Activated CD8-positive, alpha-beta memory T cell treated with anti-CD3 and anti-CD28 coated beads for 48 hours (primary cell): ENCODE data around the gene CYP2W1.

Source experiments
- DNase-seq, 3 experiments: peaks; one replicate each; pipeline ENCODE4 v3.0.0-alpha.2; 2020; ENCODE audit warnings: low read depth in 2 of 3, low spot score in 2 of 3

Gene CYP2W1

DNA sequence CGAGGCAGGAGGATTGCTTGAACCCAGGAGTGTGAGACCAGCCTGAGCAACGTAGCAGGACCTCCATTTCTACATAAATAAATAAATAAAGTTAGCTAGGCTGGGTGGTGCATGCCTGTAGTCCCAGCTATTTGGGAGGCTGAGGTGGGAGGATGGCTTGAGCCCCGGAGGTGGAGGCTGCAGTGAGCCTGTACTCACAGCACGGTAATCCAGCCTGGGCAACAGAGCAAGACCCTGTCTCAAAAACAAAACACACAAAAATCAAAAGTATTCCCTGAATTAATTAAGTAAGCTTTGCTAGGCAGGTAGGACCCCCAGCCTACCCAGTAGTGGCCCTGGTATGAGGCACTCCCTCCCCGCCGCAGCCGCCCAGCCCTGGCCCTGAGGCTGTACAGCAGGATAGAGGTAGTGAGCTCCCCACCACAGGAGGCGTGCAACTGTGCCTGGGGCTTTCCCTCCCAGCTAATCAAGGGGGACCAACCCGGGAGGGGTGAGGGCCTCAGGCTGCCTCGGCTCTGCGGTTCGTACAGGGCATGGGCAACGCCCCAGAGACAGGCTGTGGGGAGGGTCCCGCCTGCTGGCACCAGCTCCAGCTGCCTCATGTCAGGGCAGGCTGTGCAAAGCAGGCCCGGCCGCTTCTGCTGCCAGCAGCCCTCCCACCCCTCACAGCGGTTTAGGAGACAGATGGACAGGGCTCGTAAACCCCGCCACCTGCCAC is 1.0 kb upstream of the CYP2W1 start:
- no peak for DNase-seq

DNA sequence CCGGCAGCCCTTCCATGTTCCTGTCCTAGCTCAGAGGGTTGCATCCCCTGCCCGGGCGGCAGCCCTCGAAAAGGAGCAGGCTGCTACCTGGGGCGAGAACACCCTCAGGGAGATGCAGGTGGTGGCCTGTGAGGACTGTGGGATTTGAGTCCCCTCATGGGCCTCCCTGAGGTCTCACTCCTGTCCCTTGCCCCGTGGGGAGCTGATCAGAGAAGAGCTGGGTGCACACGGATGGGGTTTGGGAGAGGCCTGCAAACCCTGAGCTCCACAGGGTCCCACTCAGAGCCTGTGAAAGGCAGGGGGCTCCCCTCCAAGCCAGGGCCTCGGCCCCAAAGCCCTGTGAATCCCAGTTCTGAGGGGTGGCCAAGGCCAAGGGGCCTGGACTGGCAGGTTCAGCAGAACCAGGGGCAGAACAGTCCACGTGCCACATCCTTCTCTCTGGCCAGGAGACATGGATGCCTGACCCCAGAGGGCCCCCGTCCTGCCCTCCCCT is 424 bp upstream of the CYP2W1 start:
- DNase-seq: no peak

DNA sequence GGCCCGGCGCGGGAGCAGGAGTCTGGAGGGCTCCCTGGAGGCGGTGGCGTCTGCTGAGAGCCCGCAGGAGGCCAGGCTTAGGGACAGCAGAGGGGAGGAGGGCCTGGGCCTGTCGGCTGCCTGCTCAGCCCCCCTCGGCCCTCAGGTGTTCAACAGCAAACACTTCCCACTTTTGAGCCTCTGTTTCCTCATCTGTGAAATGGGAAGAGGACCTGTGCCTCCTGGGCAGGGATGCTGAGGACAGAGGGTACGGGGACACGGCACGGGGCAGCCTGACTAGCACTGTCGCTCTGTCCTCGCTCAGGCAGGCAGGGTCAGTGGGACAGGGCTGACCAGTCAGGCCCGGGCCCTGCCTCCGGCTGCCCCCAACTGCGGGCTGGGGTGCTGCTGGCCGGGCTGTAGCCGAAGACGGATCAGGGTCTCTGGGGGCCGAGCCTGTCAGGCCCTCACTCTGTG is 663 bp downstream of the CYP2W1 start:
- no peak for DNase-seq

DNA sequence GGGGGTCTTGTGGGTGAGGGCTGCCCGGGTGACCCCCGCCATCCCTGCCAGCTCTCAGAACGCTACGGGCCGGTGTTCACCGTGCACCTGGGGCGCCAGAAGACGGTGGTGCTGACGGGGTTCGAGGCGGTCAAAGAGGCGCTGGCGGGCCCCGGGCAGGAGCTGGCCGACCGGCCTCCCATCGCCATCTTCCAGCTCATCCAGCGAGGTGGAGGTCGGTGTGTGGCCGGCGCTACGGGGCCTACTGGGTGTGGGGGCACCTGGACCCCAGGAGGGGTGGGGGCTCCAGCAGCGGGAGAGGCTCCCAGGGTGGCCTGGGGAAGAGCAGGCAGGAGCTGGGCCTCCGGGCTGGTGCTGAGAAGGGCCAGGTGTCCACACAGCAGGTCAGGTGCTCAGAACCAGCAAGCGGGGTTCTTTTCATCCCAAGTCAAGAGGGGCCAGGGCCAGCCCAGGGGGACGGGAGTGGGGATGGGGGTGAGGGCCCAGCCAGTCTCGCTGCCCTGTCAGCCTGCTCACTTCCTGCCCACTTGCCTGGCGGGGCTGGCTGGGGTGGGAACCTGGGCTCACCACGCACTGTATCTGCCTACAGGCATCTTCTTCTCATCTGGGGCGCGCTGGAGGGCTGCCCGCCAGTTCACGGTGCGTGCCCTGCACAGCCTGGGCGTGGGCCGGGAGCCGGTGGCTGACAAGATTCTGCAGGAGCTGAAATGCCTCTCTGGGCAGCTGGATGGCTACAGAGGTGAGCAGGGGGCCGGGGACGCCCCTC is 1.6 kb downstream of the CYP2W1 start:
- no peak for DNase-seq

DNA sequence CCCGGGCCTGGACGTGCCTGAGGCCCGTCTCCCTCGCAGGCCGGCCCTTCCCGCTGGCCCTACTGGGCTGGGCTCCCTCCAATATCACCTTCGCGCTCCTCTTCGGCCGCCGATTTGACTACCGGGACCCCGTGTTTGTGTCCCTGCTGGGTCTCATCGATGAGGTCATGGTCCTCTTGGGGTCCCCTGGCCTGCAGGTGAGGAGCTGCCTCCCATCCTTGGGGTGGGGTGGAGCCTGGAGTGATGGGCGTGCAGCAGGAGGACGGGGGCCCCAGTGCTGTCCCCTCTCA is 2.1 kb downstream of the CYP2W1 start:
- no peak for DNase-seq

DNA sequence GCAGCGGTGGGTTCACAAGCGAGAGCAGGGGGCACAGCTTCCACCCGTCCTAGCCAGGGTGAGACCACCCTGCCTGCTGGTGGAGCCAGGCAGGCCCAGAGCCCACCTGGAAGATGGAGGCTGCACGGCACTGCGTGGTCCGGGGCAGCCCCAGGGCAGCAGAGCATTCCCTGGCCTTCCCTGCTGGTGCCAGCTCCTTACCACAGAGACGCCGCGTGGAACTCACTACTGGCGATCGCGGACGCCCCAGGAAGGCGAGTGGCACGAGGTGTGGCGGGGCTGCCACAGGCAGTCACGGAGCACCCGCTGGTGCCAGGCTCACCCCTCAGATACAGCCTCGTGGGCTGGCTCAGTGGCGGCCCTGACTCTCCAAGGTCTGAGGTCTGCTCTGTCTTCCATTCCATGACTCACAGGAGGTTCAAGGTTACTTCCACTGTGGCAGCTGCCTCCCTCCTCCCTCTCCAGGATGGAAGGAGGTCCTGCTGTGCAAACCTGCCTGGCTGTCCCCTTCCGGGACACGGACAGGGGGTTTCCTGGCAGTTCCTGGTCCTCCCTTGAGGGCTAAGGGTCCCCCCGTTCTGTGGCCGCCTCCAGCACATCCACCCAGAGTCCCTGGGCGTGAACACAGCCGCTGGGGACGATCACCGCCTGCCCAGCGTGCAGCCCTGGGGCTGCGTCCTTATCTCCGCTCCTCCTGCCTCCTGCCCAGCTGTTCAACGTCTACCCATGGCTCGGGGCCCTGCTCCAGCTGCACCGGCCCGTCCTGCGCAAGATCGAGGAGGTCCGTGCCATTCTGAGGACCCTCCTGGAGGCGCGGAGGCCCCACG is 3.1 kb downstream of the CYP2W1 start:
- DNase-seq: no peak

DNA sequence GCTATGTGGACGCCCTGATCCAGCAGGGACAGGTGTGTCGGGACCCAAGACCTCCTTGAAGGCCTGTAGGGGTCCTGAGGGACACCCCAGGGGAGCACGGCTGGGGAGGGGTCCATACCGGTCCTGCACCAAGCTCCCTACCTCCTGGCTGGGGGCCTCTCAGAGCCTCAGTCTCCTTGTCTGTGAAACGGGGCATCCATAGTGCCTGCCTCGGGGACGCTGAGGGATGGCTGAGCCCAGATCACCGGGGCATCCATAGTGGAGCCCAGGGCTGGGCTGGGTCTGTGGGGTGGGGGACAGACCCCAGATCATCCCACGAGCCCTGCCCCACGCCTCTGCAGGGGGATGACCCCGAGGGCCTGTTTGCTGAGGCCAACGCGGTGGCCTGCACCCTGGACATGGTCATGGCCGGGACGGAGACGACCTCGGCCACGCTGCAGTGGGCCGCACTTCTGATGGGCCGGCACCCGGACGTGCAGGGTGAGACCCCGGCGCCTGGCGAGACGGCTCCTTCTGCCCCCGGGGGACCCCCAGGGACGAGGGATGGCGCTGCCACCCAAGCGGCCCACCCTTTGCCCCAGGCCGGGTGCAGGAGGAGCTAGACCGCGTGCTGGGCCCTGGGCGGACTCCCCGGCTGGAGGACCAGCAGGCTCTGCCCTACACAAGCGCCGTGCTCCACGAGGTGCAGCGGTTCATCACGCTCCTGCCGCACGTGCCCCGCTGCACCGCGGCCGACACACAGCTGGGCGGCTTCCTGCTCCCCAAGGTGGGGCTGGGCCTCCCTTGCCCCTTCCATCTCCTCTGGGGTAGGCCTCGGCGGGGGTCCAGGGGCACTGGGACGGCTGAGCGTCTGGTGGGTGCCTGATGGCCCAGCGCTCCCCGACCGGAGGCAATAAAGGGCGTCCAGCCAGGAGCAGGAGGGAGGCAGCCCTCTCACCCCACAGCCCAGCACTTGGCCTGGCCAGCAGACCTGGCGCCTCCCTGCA is 4.1 kb downstream of the CYP2W1 start:
- no peak for DNase-seq

DNA sequence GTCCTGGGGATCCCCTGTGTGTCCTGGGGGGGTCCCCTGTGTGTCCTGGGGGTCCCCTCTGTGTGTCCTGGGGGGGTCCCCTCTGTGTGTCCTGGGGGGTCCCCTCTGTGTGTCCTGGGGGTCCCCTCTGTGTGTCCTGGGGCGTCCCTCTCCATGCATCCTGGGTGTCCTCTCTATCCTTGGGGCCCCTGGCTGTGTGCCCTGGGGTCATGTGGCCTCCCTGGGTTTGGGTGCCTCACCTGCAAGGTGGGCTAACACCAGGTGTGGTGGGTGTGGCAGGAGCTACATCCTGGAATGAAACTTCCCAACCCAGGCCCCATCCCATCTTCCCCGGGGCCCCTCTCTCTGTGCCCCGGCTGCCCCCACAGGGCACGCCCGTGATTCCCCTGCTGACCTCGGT is 4.9 kb downstream of the CYP2W1 start:
- no peak for DNase-seq

DNA sequence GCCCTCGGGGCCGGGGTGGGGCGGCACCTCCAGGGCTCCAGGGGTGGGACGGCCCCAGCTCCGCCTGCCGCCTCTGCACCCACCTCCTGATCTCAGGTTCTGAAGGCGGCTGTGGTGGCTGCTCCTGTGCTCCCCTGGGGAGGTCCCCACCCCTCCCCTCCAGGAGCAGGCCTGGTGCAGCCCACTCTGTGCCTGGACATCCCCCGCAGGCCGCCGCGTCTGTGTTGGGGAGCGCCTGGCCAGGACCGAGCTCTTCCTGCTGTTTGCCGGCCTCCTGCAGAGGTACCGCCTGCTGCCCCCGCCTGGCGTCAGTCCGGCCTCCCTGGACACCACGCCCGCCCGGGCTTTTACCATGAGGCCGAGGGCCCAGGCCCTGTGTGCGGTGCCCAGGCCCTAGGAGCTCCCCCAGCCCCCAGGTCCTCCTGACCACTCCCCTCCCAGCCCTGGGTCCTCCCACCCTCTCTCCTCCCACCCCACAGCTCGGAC is 5.5 kb downstream of the CYP2W1 start:
- DNase-seq: no peak

DNA sequence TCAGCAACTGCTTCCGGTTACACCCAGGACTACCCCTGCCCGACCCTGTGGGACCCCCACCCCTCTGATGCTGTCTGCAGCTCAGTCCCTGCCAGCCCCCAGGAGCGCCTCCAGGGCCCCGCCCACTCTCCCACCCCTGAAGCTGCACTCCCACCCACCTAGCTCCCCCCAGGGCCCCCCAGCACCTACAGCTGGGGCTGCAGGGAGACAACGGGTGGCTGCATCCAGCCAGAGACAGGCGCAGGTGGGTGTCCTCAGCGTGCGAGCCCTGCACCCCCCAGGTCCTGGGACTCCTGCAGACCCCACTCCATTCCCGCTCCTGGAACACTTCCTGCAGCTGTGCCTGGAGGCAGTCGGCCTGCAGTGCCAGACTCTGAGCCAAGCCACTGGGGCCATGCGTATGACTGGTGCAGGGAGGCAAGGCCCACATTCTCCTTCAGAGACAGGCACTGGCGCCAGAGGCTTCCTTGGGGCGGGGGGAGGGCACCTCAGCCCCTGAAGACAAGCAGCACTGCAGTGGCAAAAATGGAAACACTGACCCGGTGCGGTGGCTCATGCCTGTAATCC is 6.1 kb downstream of the CYP2W1 start:
- no peak for DNase-seq

DNA sequence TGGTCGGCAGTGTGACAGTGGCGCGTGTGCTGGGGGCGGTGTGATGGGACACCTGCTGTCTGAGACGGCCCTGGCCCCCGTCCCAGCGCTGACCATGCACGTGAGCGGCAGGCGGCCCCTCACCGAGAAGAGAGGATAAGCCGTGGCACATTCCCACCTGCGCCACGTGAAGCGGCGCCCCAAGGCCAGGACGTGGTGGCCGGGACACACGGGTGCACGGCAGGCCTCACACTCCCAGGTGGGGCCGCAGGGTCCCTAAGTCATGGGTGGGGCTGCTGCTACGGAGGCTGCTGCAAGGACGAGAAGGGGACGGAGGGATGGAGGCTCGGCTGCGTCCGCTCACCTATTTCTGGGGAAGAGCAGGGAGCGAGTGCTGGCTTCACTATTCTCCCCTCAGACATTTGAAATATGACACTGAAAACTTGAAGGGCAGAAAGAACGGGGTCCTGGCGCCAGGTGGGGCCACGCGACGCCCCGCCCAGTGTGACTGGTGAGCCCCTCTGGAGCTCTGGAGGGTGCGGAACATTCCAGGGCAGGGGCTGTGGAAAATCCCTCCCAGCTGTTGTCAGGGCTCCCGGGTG is 7.5 kb downstream of the CYP2W1 start:
- DNase-seq: no peak

DNA sequence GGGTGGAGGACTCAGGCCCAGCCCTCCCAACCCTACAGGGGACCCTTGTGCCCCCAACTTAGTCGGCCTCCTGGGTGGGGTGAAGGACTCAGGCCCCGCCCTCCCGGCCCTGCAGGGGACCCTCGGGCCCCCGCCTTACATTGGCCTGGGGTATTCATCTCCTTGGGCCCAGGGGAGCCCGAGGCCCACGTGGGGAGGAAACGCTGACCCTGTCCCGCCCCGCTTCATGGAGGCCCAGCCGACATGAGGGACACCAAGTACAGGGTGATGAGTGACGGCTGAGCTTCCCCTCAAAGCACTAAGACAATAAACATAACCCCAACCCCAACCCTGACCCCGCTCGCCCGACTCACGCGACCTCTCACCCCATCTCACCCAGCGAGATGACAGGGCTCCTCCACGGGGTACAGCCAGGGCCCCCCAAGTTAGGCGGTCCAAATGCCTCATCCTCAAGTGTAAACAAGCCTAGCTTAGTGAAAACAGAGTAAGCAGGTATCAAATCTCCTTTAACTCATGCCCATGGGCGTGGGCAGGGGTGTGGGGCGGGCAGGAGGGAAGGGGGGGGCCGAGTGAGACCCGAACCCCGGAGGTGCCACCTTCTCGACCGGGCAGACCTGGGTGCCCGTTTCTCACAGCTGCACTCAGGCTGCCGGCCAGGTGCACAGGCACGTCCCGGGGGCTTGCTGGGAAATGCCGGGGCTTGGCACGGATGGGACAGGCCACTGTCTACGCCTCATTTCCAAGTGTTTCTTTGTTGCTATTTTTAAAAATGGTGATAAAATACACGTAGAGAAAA is 8.2 kb downstream of the CYP2W1 start:
- DNase-seq: no peak

DNA sequence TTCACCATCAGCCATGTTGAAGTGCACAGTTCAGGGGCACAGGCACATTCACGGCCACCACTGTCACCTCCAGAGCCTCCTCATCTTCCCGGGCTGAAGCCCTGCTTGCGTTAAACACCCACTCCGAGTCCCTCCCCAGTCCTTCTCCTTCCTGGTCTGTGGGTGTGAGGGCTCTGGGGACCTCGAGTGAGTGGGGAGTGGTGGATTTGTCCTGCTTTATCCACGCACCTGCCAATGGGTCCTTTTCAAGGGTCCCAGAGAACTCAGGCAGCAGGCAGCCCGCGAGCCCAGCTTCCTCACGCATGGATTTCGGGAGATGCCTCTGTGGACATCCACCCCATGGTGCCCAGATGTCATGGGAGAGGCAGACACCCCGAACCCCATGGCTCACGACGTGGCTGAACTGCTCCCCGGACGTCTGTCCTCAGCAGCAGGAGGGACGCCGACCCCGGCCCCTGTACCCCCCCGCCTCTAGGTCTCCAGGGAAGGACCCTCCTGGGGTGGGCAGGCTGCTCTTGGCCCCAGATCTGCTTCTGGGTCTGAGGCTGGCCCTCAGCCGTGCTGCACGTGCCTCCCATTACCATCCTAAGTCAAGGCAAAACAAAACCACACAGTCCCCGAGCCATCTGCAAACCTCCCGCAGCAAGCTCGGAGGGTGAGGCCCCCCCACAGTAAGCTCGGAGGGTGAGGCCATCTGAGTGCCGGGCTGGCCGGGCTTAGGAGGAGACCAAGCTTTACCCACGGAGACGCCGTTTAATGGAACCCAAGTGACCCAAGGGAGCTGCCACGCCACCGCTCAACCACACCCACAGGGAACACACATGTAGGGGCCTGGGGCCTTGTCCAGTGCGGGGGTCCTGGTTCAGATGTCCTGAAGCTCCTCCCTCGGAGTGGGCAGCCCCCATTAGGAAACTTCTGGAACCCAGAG is 9.0 kb downstream of the CYP2W1 start:
- DNase-seq: no peak

DNA sequence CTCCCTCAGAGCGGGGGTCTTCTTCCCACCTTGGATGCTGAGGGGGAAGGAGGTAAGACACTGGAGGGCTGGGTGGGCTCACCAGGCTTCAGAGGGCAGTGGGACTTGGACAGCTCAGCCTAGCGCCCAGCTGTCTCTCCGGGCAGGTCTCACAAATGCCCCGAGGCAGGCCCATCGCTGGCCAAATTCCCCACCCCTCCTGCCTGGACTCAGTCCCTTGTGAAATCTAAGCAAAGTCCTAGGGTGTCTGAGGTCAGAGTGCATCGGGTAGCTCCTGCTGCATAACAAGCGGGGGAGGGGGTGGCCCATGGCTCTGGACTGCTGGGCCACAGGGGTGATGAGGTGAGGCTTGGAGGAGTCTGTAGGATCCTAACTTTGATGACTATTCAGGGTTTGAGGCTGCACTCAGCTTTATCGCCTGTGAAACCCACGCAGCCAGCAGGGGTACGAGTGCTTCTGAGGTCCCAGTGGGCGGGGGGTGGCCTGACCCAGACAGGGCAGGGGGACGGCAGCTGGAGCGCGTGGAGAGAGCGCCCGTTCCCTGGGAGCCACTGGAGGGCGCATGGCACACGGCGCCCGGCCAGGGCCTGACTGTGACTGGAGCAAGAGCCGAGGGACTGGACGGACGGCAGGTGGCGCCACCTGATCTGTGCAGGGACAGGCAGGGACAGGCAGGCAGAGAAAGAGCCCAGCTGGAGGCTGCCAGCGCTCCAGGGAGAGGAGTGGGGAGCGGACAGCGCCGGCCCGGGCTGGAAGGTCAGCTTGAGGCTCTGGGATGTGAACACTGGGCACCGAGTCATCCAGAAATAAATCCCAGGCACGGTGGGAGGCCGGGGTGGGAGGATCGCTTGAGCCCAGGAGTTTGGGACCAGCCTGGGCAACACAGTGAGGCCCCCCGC is 10.0 kb downstream of the CYP2W1 start:
- peak; percentile 82 to 96 (median 87) for DNase-seq

DNA sequence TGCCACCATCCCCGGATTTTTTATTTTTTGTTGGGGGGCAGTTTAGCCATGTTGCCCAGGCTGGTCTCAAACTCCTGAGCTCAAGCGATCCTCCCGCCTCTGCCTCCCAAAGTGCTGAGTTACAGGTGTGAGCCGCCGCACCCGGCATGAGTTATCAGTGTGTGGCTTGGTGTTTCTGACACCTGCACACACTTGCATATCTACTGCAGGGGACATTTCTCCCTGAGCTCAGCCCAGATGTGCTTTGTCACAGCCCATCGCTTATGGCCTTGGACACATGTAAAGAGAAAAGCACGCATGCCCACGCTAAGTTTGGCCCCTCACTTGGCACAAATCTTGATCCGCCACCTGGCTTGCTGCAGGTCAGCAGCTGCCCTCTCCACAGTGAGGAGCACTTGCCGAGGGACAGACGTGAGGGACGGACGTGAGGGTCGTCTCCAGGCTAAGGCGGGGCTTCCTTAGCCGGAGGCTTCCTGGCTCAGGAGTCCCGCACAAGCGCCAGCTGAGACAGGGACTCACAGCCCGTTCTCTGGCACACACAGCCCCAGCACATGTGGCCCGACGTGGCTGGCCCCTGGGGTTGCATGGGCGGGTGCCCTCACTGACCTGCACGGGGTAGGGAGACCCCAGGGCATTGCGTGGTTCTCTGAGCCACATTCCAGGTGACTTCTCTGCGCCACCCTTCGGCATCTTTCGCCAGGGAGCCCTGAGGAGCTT is 11.8 kb downstream of the CYP2W1 start:
- DNase-seq: no peak

DNA sequence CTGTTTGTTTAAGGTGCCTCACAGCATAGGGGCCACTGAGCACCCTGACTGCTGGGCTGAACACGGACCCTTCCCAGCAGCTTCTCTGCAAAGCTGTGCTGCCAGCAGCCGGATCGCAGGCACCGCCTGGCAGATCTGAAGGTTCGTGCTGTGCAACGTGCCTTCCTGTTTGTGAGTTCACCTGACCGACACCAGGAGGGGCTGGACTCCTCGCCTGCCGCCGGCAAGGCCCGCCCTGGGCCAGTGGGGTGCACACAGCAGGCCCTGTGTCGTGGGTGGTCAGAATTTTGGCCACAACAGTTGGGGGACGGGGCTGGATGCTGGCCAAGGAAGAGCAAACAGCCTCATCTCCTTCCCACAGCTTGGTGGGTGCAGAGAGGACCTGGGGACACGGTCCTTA is 12.6 kb downstream of the CYP2W1 start:
- no peak for DNase-seq
